ENCODE data around the gene KREMEN1.

GRCh38 chr22:29148036-29148435 is 75.2 kb downstream of the KREMEN1 start:
- no peak for TF ChIP-seq CTCF (IDR thresholded peaks at IDR 0.05)
- no peak for TF ChIP-seq EZH2 (IDR thresholded peaks at IDR 0.05)
- no peak for TF ChIP-seq EZH2phosphoT487 (IDR thresholded peaks at IDR 0.05)

Measured in neural progenitor cell (in vitro differentiated cells).